K562 (cell line): ENCODE results near the gene DENND10. TPM values are rescaled to one million over a fixed set of nuclear protein-coding genes. Genes with fewer than 3 reads are reported as not detected.

Source experiments
- CBFA2T3 ChIP-seq: fragments of 450-650 bp; IDR thresholded peaks from 2 replicates; pipeline ENCODE4 v1.6.1; 2017
- DDX20 ChIP-seq: fragments of 450-650 bp; IDR thresholded peaks from 2 replicates; pipeline ENCODE4 v1.6.1; 2016; ENCODE audit warnings: missing genetic modification characterization, low read depth, mild to moderate bottlenecking, missing compliant biosample characterization, moderate library complexity
- HSF4 ChIP-seq: fragments of 250-450 bp; sonication (Bioruptor Pico); IDR thresholded peaks from 2 replicates; pipeline ENCODE4 v2.1.2; 2022; ENCODE audit warnings: mild to moderate bottlenecking, moderate library complexity, borderline replicate concordance
- MTA3 ChIP-seq: fragments of 450-650 bp; formaldehyde crosslinking; IDR thresholded peaks from 2 replicates; pipeline ENCODE4 v1.6.1; 2017; ENCODE audit warnings: mild to moderate bottlenecking, borderline replicate concordance
- NCOR1 ChIP-seq: fragments of 450-650 bp; IDR thresholded peaks from 2 replicates; pipeline ENCODE4 v1.6.1; 2016; ENCODE audit warnings: mild to moderate bottlenecking, moderate library complexity
- PPARD ChIP-seq: fragments of 250-450 bp; sonication (Bioruptor Pico); IDR thresholded peaks from 2 replicates; pipeline ENCODE4 v1.8.0; 2022; ENCODE audit warnings: inconsistent platforms, mild to moderate bottlenecking, moderate library complexity
- PTRF ChIP-seq: fragments of 450-650 bp; IDR thresholded peaks from 2 replicates; pipeline ENCODE4 v1.6.1; 2016; ENCODE audit warnings: mild to moderate bottlenecking, missing genetic modification characterization, missing compliant biosample characterization
- SLC30A9 ChIP-seq: fragments of 250-450 bp; sonication (Bioruptor Pico); IDR thresholded peaks from 2 replicates; pipeline ENCODE4 v1.8.0; 2022; ENCODE audit warnings: mild to moderate bottlenecking, moderate library complexity
- SMARCA4 ChIP-seq: fragments of 450-650 bp; IDR thresholded peaks from 2 replicates; pipeline ENCODE4 v1.6.1; 2016
- TCF7 ChIP-seq: sonication (generic); IDR thresholded peaks from 2 replicates; pipeline ENCODE4 v1.6.1; 2016; ENCODE audit warnings: antibody characterized with exemption, borderline replicate concordance
- TOE1 ChIP-seq, 2 experiments: fragments of 450-650 bp in 1 of 2; sonication (generic) in 1 of 2; formaldehyde crosslinking in 1 of 2; IDR thresholded peaks; 2 replicates each; pipeline versions ENCODE4 v1.7.1 to v1.8.0; 2016 to 2022; ENCODE audit warnings: borderline replicate concordance in 2 of 2, mild to moderate bottlenecking in 2 of 2, antibody characterized with exemption in 1 of 2, inconsistent platforms in 1 of 2, low read depth in 1 of 2, missing genetic modification reagents in 1 of 2, moderate library complexity in 1 of 2
- ZNF589 ChIP-seq: fragments of 200-800 bp; sonication (Bioruptor generic); IDR thresholded peaks from 2 replicates; pipeline ENCODE4 v1.6.1; 2016; ENCODE audit warnings: low read depth, missing genetic modification characterization, missing compliant biosample characterization
- polyA plus RNA-seq, 8 experiments: library from polyadenylated mRNA; depleted of rRNA in 4 of 8; stranded (reverse) in 5 of 8; unstranded in 3 of 8; fragments of >200 nt; fragmentation: Nextera tagmentation in 2 of 8; fragmentation: Illumina TruSeq in 1 of 8; extraction: Ambion mirVana in 2 of 8; extraction: Trizol in 1 of 8; gene quantifications; 2 replicates each; pipeline versions ENCODE4 v1.2.1 to v1.2.3, GENCODE V29; 2011 to 2014; ENCODE audit warnings: inconsistent platforms in 1 of 8, missing spikeins in 1 of 8
- total RNA-seq, 7 experiments: library from RNA; depleted of rRNA in 6 of 7; stranded (reverse); fragments of >200 nt in 6 of 7; fragmentation: Illumina TruSeq in 2 of 7; extraction: Trizol in 2 of 7; gene quantifications; 2 replicates each; pipeline versions ENCODE4 v1.2.1 to v1.2.3, GENCODE V29; 2011 to 2021; ENCODE audit warnings: low replicate concordance in 1 of 7
- TF ChIP-seq, protein P1 (sequence below): fragments of 250-450 bp; sonication (Bioruptor Pico); IDR thresholded peaks from 2 replicates; pipeline ENCODE4 v1.4.0; 2020; ENCODE audit warnings: mild to moderate bottlenecking
- TF ChIP-seq, protein P2 (sequence below): fragments of 450-650 bp; IDR thresholded peaks from 2 replicates; pipeline ENCODE4 v1.7.0; 2016; ENCODE audit warnings: borderline replicate concordance
- TF ChIP-seq, protein P3 (sequence below): sonication (generic); formaldehyde crosslinking; IDR thresholded peaks from 2 replicates; pipeline ENCODE4 v1.8.0; 2022; ENCODE audit warnings: missing genetic modification reagents, mild to moderate bottlenecking, borderline replicate concordance
- TF ChIP-seq, protein P4 (sequence below): fragments of 450-650 bp; IDR thresholded peaks from one replicate; pipeline ENCODE4 v1.6.1; 2018; ENCODE audit warnings: mild to moderate bottlenecking, moderate library complexity; ENCODE audit not compliant: partially characterized antibody
- TF ChIP-seq, protein P5 (sequence below): sonication (generic); formaldehyde crosslinking; IDR thresholded peaks from 2 replicates; pipeline ENCODE4 v1.8.1; 2022; ENCODE audit warnings: missing genetic modification reagents

DENND10 gene
- total and polyA plus RNA-seq, 9 of the 15 experiments (the other 6 are each of a cell fraction or from before 2014, with no cell fraction given), result 9.4 to 20.0 (median 12.5) TPM

DNA sequence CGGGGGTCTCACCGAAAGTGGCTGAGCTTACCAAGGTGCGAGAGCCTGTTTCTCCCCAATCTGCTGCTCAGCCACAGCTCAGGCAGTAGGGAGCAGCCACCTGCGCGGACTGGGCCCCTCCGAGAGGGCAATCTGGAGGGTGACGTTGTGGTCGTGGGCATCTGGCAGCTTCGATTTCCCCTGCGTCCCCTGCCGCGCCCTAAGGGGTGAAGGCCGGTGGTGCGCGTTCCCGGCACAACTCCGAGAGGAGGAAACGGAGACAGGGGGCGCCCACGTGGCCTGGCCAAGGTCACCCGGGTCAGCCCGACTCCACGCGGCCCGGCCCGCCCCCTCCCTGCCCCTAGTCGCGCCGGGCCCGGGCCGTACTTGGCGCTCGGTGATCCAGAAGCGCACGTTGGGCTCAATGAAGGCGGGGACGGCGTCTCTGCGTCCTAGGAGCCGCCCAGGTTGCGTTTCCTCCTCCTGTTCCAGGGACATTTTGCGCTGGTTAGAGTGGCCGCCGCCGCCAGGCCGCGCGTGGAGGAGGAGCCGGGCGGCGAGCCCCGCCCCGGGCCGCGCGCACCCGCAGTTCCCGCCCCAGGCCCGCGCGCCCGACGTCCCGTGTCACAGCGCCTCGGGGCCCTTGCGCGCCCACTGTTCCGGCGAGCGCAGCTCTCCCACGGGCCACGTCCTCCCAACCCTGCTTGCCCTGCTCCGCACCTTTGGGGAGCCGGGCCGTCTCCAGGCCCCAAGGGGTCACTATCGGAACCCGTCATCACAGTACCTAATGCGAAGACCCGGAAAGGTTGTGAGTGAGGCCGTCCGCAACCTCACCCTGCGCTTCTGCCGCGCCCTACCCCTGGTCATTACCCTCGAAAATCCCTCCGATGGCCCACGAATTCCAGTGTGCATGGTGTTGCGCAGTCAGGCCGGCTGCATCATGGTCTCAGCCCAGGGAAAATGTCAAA is 61.5 kb downstream of the DENND10 start, which contains the start of gene SFXN4 (continued):
- TF ChIP-seq, protein P1, sequence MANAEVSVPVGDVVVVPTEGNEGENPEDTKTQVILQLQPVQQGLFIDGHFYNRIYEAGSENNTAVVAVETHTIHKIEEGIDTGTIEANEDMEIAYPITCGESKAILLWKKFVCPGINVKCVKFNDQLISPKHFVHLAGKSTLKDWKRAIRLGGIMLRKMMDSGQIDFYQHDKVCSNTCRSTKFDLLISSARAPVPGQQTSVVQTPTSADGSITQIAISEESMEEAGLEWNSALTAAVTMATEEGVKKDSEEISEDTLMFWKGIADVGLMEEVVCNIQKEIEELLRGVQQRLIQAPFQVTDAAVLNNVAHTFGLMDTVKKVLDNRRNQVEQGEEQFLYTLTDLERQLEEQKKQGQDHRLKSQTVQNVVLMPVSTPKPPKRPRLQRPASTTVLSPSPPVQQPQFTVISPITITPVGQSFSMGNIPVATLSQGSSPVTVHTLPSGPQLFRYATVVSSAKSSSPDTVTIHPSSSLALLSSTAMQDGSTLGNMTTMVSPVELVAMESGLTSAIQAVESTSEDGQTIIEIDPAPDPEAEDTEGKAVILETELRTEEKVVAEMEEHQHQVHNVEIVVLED (CRISPR knock-in tag), result peak; percentile 51
- TF ChIP-seq PPARD (CRISPR knock-in tag), result no peak
- TF ChIP-seq SMARCA4, result no peak
- TF ChIP-seq PTRF (tag), result no peak
- no peak for TF ChIP-seq TCF7
- no peak for TF ChIP-seq TOE1 (IDR thresholded peaks at IDR 0.05; ENCODE audit: borderline replicate concordance)
- TF ChIP-seq TOE1 (CRISPR knock-in tag; IDR thresholded peaks at IDR 0.05; ENCODE audit: borderline replicate concordance, low read depth), result 0 out of 2 replicates have a peak, but pooled peaks have one; percentile 40
- TF ChIP-seq, protein P2, sequence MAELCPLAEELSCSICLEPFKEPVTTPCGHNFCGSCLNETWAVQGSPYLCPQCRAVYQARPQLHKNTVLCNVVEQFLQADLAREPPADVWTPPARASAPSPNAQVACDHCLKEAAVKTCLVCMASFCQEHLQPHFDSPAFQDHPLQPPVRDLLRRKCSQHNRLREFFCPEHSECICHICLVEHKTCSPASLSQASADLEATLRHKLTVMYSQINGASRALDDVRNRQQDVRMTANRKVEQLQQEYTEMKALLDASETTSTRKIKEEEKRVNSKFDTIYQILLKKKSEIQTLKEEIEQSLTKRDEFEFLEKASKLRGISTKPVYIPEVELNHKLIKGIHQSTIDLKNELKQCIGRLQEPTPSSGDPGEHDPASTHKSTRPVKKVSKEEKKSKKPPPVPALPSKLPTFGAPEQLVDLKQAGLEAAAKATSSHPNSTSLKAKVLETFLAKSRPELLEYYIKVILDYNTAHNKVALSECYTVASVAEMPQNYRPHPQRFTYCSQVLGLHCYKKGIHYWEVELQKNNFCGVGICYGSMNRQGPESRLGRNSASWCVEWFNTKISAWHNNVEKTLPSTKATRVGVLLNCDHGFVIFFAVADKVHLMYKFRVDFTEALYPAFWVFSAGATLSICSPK, result no peak
- TF ChIP-seq DDX20 (tag), result no peak
- no peak for TF ChIP-seq SLC30A9
- no peak for TF ChIP-seq HSF4 (CRISPR knock-in tag)
- TF ChIP-seq, protein P3, sequence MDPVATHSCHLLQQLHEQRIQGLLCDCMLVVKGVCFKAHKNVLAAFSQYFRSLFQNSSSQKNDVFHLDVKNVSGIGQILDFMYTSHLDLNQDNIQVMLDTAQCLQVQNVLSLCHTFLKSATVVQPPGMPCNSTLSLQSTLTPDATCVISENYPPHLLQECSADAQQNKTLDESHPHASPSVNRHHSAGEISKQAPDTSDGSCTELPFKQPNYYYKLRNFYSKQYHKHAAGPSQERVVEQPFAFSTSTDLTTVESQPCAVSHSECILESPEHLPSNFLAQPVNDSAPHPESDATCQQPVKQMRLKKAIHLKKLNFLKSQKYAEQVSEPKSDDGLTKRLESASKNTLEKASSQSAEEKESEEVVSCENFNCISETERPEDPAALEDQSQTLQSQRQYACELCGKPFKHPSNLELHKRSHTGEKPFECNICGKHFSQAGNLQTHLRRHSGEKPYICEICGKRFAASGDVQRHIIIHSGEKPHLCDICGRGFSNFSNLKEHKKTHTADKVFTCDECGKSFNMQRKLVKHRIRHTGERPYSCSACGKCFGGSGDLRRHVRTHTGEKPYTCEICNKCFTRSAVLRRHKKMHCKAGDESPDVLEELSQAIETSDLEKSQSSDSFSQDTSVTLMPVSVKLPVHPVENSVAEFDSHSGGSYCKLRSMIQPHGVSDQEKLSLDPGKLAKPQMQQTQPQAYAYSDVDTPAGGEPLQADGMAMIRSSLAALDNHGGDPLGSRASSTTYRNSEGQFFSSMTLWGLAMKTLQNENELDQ (CRISPR knock-in tag), result no peak
- no peak for TF ChIP-seq NCOR1
- no peak for TF ChIP-seq ZNF589 (CRISPR knock-in tag)
- TF ChIP-seq, protein P4, sequence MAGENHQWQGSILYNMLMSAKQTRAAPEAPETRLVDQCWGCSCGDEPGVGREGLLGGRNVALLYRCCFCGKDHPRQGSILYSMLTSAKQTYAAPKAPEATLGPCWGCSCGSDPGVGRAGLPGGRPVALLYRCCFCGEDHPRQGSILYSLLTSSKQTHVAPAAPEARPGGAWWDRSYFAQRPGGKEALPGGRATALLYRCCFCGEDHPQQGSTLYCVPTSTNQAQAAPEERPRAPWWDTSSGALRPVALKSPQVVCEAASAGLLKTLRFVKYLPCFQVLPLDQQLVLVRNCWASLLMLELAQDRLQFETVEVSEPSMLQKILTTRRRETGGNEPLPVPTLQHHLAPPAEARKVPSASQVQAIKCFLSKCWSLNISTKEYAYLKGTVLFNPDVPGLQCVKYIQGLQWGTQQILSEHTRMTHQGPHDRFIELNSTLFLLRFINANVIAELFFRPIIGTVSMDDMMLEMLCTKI, result no peak
- TF ChIP-seq, protein P5, sequence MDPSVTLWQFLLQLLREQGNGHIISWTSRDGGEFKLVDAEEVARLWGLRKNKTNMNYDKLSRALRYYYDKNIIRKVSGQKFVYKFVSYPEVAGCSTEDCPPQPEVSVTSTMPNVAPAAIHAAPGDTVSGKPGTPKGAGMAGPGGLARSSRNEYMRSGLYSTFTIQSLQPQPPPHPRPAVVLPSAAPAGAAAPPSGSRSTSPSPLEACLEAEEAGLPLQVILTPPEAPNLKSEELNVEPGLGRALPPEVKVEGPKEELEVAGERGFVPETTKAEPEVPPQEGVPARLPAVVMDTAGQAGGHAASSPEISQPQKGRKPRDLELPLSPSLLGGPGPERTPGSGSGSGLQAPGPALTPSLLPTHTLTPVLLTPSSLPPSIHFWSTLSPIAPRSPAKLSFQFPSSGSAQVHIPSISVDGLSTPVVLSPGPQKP (CRISPR knock-in tag), result no peak
- peak; percentile 22; the same call in 1 of the 2 replicates for TF ChIP-seq MTA3
- TF ChIP-seq CBFA2T3, result peak; percentile 22; the same call in 1 of the 2 replicates
